GM13977 (cell line): ENCODE data around the gene RIC1.
A peak's percentile ranks its signal among the peaks of the same experiment; 100 is the strongest.
"Not testable (repeated sequence)": the region's sequence is repeated elsewhere in the genome, so short reads cannot be mapped to it uniquely, and the experiment has no call there.

Experiments
- DNase-seq: peaks from one replicate; pipeline ENCODE4 v3.0.0; 2012; ENCODE audit warnings: low spot score
- CTCF ChIP-seq: IDR thresholded peaks from 2 replicates; pipeline ENCODE4 v1.5.1; 2012; ENCODE audit warnings: mild to moderate bottlenecking, control low read depth; ENCODE audit not compliant: insufficient read depth; ENCODE audit errors: extremely low read depth, missing control alignments
- in situ Hi-C: fragments of 300-500 bp; cut with MboI; formaldehyde crosslinking; loops from one replicate; pipeline ENCODE4 v1.12.0; 2022; ENCODE audit warnings: low sequenced_read_pairs, low pct_unique_long_range_greater_than_20kb, mixed read lengths, inconsistent platforms; ENCODE audit not compliant: unreplicated experiment

The RIC1 gene

GRCh38 chr9:5791870-5792269 lies 163.0 kb downstream of the RIC1 start:
- TF ChIP-seq CTCF = no peak
- DNase-seq = no peak
- in situ Hi-C loops = no loop called here

- DNase-seq = no peak
- no peak for TF ChIP-seq CTCF
- in situ Hi-C loops = no loop called here
These were observed 164.9 kb downstream of the RIC1 start for GRCh38 chr9:5793812-5794211.

- DNase-seq = no peak
- TF ChIP-seq CTCF = no peak
- in situ Hi-C loops = no loop called here
These were observed 167.4 kb downstream of the RIC1 start for GRCh38 chr9:5796298-5796697.

- in situ Hi-C loops = no loop called here
- no peak for DNase-seq
- TF ChIP-seq CTCF = no peak
These were observed 169.7 kb downstream of the RIC1 start for GRCh38 chr9:5798581-5798980.

GRCh38 chr9:5799314-5799713 lies 170.4 kb downstream of the RIC1 start:
- DNase-seq = no peak
- TF ChIP-seq CTCF = peak; percentile 58
- in situ Hi-C loops = no loop called here

GRCh38 chr9:5800378-5800777 lies 171.5 kb downstream of the RIC1 start:
- DNase-seq, in situ Hi-C loops: not testable (repeated sequence)

GRCh38 chr9:5800969-5801738 lies 172.2 kb downstream of the RIC1 start:
- DNase-seq = no peak
- in situ Hi-C loops = no loop called here
- TF ChIP-seq CTCF = no peak
